ENCODE results near the gene LAYN. TPM values are rescaled to one million over a fixed set of nuclear protein-coding genes. Genes with fewer than 3 reads are reported as not detected.

Gene LAYN
- total and polyA plus RNA-seq, 2 experiments from 2014 or later = 7.7 to 12.6 TPM

- H4K20me1 ChIP-seq (ENCODE audit: insufficient read depth, poor library complexity, severe bottlenecking) = no peaks in the 10 kb centered on the region
- H3K4me3 ChIP-seq = no peak overlapping the region
- no peak overlapping the region for H3K27ac ChIP-seq
- H3K36me3 ChIP-seq (replicated peaks; ENCODE audit: insufficient read depth, low read depth) = no peaks in the 10 kb centered on the region
- H2AFZ ChIP-seq = no peak overlapping the region
- TF ChIP-seq EZH2 (IDR thresholded peaks at IDR 0.05; ENCODE audit: borderline replicate concordance) = no peak
- no peak for TF ChIP-seq CTCF (IDR thresholded peaks at IDR 0.05; ENCODE audit: poor library complexity)
- no peak for TF ChIP-seq EZH2phosphoT487 (IDR thresholded peaks at IDR 0.05; ENCODE audit: low read depth, severe bottlenecking, unreplicated experiment)
- 94% methylated on average over 1 of the region's 1 CpG for WGBS (ENCODE audit: low lambda C conversion rate, missing lambda C conversion rate)
- no peaks in the 10 kb centered on the region for H3K9me3 ChIP-seq (ENCODE audit: low read depth)
- no peaks in the 10 kb centered on the region for H3K9me2 ChIP-seq (replicated peaks; ENCODE audit: insufficient read depth)
- no peak for DNase-seq (ENCODE audit: low spot score)
- no peaks in the 10 kb centered on the region for H3K4me1 ChIP-seq (ENCODE audit: insufficient read depth)
- no peaks in the 10 kb centered on the region for H3K79me2 ChIP-seq
- H3K27me3 ChIP-seq = no peaks in the 10 kb centered on the region
- H3K4me2 ChIP-seq = no peak overlapping the region
These were observed 40.8 kb downstream of the LAYN start for GRCh38 chr11:111581341-111581740.

- Histone ChIP-seq H3K27ac (no peak overlapping the region), H3K36me3 (replicated peaks; ENCODE audit: insufficient read depth, low read depth) (no peaks in the 10 kb centered on the region), H2AFZ (no peak overlapping the region)
These were observed 41.6 kb downstream of the LAYN start for GRCh38 chr11:111582163-111582562.

GRCh38 chr11:111582881-111583280, 42.4 kb downstream of the LAYN start:
- WGBS (ENCODE audit: low lambda C conversion rate, missing lambda C conversion rate) = 67% methylated on average over 4 of the region's 4 CpGs
- no peak overlapping the region for H3K4me3 ChIP-seq
- no peaks in the 10 kb centered on the region for H4K20me1 ChIP-seq (ENCODE audit: insufficient read depth, poor library complexity, severe bottlenecking)
- H3K9me3 ChIP-seq (ENCODE audit: low read depth) = no peaks in the 10 kb centered on the region
- H2AFZ ChIP-seq = no peak overlapping the region
- no peaks in the 10 kb centered on the region for H3K27me3 ChIP-seq
- H3K4me1 ChIP-seq (ENCODE audit: insufficient read depth) = no peaks in the 10 kb centered on the region
- no peak overlapping the region for H3K27ac ChIP-seq
- H3K36me3 ChIP-seq (replicated peaks; ENCODE audit: insufficient read depth, low read depth) = no peaks in the 10 kb centered on the region
- TF ChIP-seq EZH2 (IDR thresholded peaks at IDR 0.05; ENCODE audit: borderline replicate concordance) = no peak
- TF ChIP-seq CTCF (IDR thresholded peaks at IDR 0.05; ENCODE audit: poor library complexity) = no peak
- TF ChIP-seq EZH2phosphoT487 (IDR thresholded peaks at IDR 0.05; ENCODE audit: low read depth, severe bottlenecking, unreplicated experiment) = no peak
- no peaks in the 10 kb centered on the region for H3K79me2 ChIP-seq
- no peak overlapping the region for H3K4me2 ChIP-seq
- H3K9me2 ChIP-seq (replicated peaks; ENCODE audit: insufficient read depth) = no peaks in the 10 kb centered on the region
- DNase-seq (ENCODE audit: low spot score) = no peak

More at GRCh38 chr11:111582163-111582562, 41.6 kb downstream of the LAYN start:
- H3K9me2 ChIP-seq (replicated peaks; ENCODE audit: insufficient read depth) = no peaks in the 10 kb centered on the region
- H4K20me1 ChIP-seq (ENCODE audit: insufficient read depth, poor library complexity, severe bottlenecking) = no peaks in the 10 kb centered on the region
- TF ChIP-seq CTCF (IDR thresholded peaks at IDR 0.05; ENCODE audit: poor library complexity) (no peak), EZH2 (IDR thresholded peaks at IDR 0.05; ENCODE audit: borderline replicate concordance) (no peak), EZH2phosphoT487 (IDR thresholded peaks at IDR 0.05; ENCODE audit: low read depth, severe bottlenecking, unreplicated experiment) (no peak)
- no peaks in the 10 kb centered on the region for H3K79me2 ChIP-seq
- no peak for DNase-seq (ENCODE audit: low spot score)
- no peaks in the 10 kb centered on the region for H3K27me3 ChIP-seq
- H3K4me1 ChIP-seq (ENCODE audit: insufficient read depth) = no peaks in the 10 kb centered on the region
- no peak overlapping the region for H3K4me3 ChIP-seq
- no peaks in the 10 kb centered on the region for H3K9me3 ChIP-seq (ENCODE audit: low read depth)
- no peak overlapping the region for H3K4me2 ChIP-seq

- Histone ChIP-seq H3K4me2 (no peak overlapping the region), H4K20me1 (ENCODE audit: insufficient read depth, poor library complexity, severe bottlenecking) (no peaks in the 10 kb centered on the region), H3K9me2 (replicated peaks; ENCODE audit: insufficient read depth) (no peaks in the 10 kb centered on the region), H3K4me1 (ENCODE audit: insufficient read depth) (no peaks in the 10 kb centered on the region), H3K4me3 (no peak overlapping the region), H3K36me3 (replicated peaks; ENCODE audit: insufficient read depth, low read depth) (no peaks in the 10 kb centered on the region), H2AFZ (no peak overlapping the region), H3K27ac (no peak overlapping the region), H3K79me2 (no peaks in the 10 kb centered on the region), H3K9me3 (ENCODE audit: low read depth) (no peaks in the 10 kb centered on the region), H3K27me3 (no peaks in the 10 kb centered on the region)
- TF ChIP-seq CTCF (IDR thresholded peaks at IDR 0.05; ENCODE audit: poor library complexity) (no peak), EZH2 (IDR thresholded peaks at IDR 0.05; ENCODE audit: borderline replicate concordance) (no peak), EZH2phosphoT487 (IDR thresholded peaks at IDR 0.05; ENCODE audit: low read depth, severe bottlenecking, unreplicated experiment) (no peak)
- no peak for DNase-seq (ENCODE audit: low spot score)
- WGBS (ENCODE audit: low lambda C conversion rate, missing lambda C conversion rate) = 73% methylated on average over 2 of the region's 2 CpGs
These were observed 44.9 kb downstream of the LAYN start for GRCh38 chr11:111585371-111585770.
